IMR-90 (cell line): ENCODE measurements around the gene HDGFL2. TPM values are rescaled to one million over a fixed set of nuclear protein-coding genes. Genes with fewer than 3 reads are reported as not detected.

ENCODE experiments used
- ATAC-seq: fragments of 200-7000 bp; cut with Tn5 transposase; 2 replicates; pipeline ENCODE4 v1.9.1; 2020; ENCODE audit warnings: low read depth, mild to moderate bottlenecking, moderate library complexity
- BruUV-seq: library from RNA; stranded (reverse); fragments of 400-500 nt; replicated peaks from 2 replicates; lab custom pipeline; 2021; lab: Mats Ljungman, UMichigan
- CTCF ChIA-PET: fragments of 300-600 bp; formaldehyde crosslinking; extraction: SDS; loops from one replicate; lab custom pipeline; 2021; ENCODE audit warnings: antibody characterized with exemption; lab: Yijun Ruan, JAX
- POLR2A ChIA-PET: fragments of 300-600 bp; sonication (Branson Sonifier 250); formaldehyde crosslinking; loops from one replicate; lab custom pipeline; 2022; ENCODE audit warnings: antibody characterized with exemption; ENCODE audit not compliant: unreplicated experiment; lab: Charles Lee
- DNase-seq: peaks from one replicate; pipeline ENCODE4 v3.0.0; 2013
- H2AFZ ChIP-seq: replicated peaks from 2 replicates; pipeline ENCODE3; 2013; ENCODE audit warnings: low read length, mild to moderate bottlenecking; ENCODE audit not compliant: poor library complexity
- H2AK5ac ChIP-seq: 2 replicates; pipeline ENCODE4 v1.6.1; 2013; ENCODE audit warnings: low read depth, low read length, inconsistent platforms
- H2AK9ac ChIP-seq: replicated peaks from 2 replicates; pipeline ENCODE3; 2013; ENCODE audit warnings: mild to moderate bottlenecking, low read depth, low read length, moderate library complexity; ENCODE audit not compliant: poor library complexity
- H2BK120ac ChIP-seq: 2 replicates; pipeline ENCODE4 v1.6.1; 2013; ENCODE audit warnings: low read depth, low read length, inconsistent platforms
- H2BK15ac ChIP-seq: 3 replicates; pipeline ENCODE4 v1.6.1; 2013; ENCODE audit warnings: low read depth, low read length, inconsistent platforms
- H2BK20ac ChIP-seq: 2 replicates; pipeline ENCODE4 v1.6.1; 2013; ENCODE audit warnings: low read depth, mild to moderate bottlenecking, inconsistent platforms, low read length, moderate library complexity
- H2BK5ac ChIP-seq: 2 replicates; pipeline ENCODE4 v1.6.1; 2013; ENCODE audit warnings: mild to moderate bottlenecking, low read depth, low read length, inconsistent platforms; ENCODE audit not compliant: poor library complexity, severe bottlenecking
- H3K14ac ChIP-seq: replicated peaks from 2 replicates; pipeline ENCODE4 v1.6.1; 2013; ENCODE audit warnings: low read depth, low read length, inconsistent platforms
- H3K18ac ChIP-seq: 2 replicates; pipeline ENCODE4 v1.6.1; 2013; ENCODE audit warnings: low read depth, low read length, control low read depth
- H3K23ac ChIP-seq: 2 replicates; pipeline ENCODE4 v1.6.1; 2013; ENCODE audit warnings: low read depth, low read length, inconsistent platforms
- H3K27ac ChIP-seq: 2 replicates; pipeline ENCODE4 v1.5.1; 2013; ENCODE audit warnings: mild to moderate bottlenecking, control low read depth, low read length; ENCODE audit not compliant: insufficient read depth
- H3K27me3 ChIP-seq: 2 replicates; pipeline ENCODE4 v1.6.1; 2013; ENCODE audit warnings: low read length; ENCODE audit not compliant: control insufficient read depth, insufficient read depth
- H3K36me3 ChIP-seq: 2 replicates; pipeline ENCODE4 v1.6.1; 2013; ENCODE audit warnings: low read length, mixed read lengths; ENCODE audit not compliant: control insufficient read depth, insufficient read depth
- H3K4ac ChIP-seq: 2 replicates; pipeline ENCODE4 v1.6.1; 2013; ENCODE audit warnings: low read depth, low read length, inconsistent platforms
- H3K4me1 ChIP-seq: 2 replicates; pipeline ENCODE4 v1.6.1; 2013; ENCODE audit warnings: low read length, mixed read lengths; ENCODE audit not compliant: control insufficient read depth, insufficient read depth
- H3K4me2 ChIP-seq: 2 replicates; pipeline ENCODE4 v1.6.1; 2013; ENCODE audit warnings: low read depth, mild to moderate bottlenecking, control low read depth, low read length, moderate library complexity
- H3K4me3 ChIP-seq: 2 replicates; pipeline ENCODE4 v1.5.1; 2013; ENCODE audit warnings: low read depth, mild to moderate bottlenecking, control low read depth, low read length, moderate library complexity; ENCODE audit not compliant: insufficient read depth
- H3K56ac ChIP-seq: 2 replicates; pipeline ENCODE4 v1.6.1; 2013; ENCODE audit warnings: low read length, inconsistent platforms; ENCODE audit not compliant: insufficient read depth; ENCODE audit errors: extremely low read depth
- H3K79me1 ChIP-seq, 2 experiments: 2 replicates each; pipeline ENCODE4 v1.6.1; 2013; ENCODE audit warnings: low read length in 2 of 2, inconsistent platforms in 1 of 2, low read depth in 1 of 2
- H3K9ac ChIP-seq: 2 replicates; pipeline ENCODE4 v1.6.1; 2013; ENCODE audit warnings: low read depth, low read length, control low read depth
- H3K9me1 ChIP-seq: 2 replicates; pipeline ENCODE4 v1.6.1; 2013; ENCODE audit warnings: low read length, inconsistent platforms; ENCODE audit not compliant: insufficient read depth
- H3K9me3 ChIP-seq: 2 replicates; pipeline ENCODE4 v1.6.1; 2013; ENCODE audit warnings: low read length; ENCODE audit not compliant: control insufficient read depth, insufficient read depth
- H4K20me1 ChIP-seq: 2 replicates; pipeline ENCODE4 v1.6.1; 2013; ENCODE audit warnings: low read length, inconsistent platforms; ENCODE audit not compliant: insufficient read depth
- H4K5ac ChIP-seq: 2 replicates; pipeline ENCODE4 v1.6.1; 2013; ENCODE audit warnings: mild to moderate bottlenecking, low read depth, low read length, control low read depth
- H4K8ac ChIP-seq, 2 experiments: 2 replicates each; pipeline ENCODE4 v1.6.1; 2013; ENCODE audit warnings: low read depth in 2 of 2, low read length in 2 of 2, control low read depth in 1 of 2, inconsistent platforms in 1 of 2
- H4K91ac ChIP-seq: 2 replicates; pipeline ENCODE4 v1.6.1; 2013; ENCODE audit warnings: low read depth, low read length, inconsistent platforms; ENCODE audit not compliant: insufficient read depth
- BHLHE40 ChIP-seq: fragments of 150-350 bp; IDR thresholded peaks from 2 replicates; pipeline ENCODE4 v1.6.1; 2016; ENCODE audit warnings: mild to moderate bottlenecking, low read depth, low read length
- CEBPB ChIP-seq: IDR thresholded peaks from 2 replicates; pipeline ENCODE4 v1.6.1; 2012; ENCODE audit warnings: low read depth, low read length, improper control_type of control experiment
- CHD1 ChIP-seq: IDR thresholded peaks from 2 replicates; pipeline ENCODE4 v1.6.1; 2012; ENCODE audit warnings: low read depth, low read length, improper control_type of control experiment
- CTCF ChIP-seq: conservative IDR thresholded peaks from 2 replicates; pipeline ENCODE4 v1.5.1; 2012; ENCODE audit warnings: mild to moderate bottlenecking, low read depth, low read length, improper control_type of control experiment
- ELK1 ChIP-seq: fragments of 150-350 bp; IDR thresholded peaks from 2 replicates; pipeline ENCODE4 v1.6.1; 2016; ENCODE audit warnings: low read depth, mild to moderate bottlenecking, low read length, moderate library complexity, borderline replicate concordance
- FOS ChIP-seq: fragments of 150-350 bp; IDR thresholded peaks from 2 replicates; pipeline ENCODE4 v1.6.1; 2016; ENCODE audit warnings: low read depth, low read length
- MAFK ChIP-seq: IDR thresholded peaks from 2 replicates; pipeline ENCODE4 v1.6.1; 2012; ENCODE audit warnings: low read depth, low read length, improper control_type of control experiment
- MAZ ChIP-seq: IDR thresholded peaks from 2 replicates; pipeline ENCODE4 v1.6.1; 2012; ENCODE audit warnings: low read depth, mild to moderate bottlenecking, low read length, improper control_type of control experiment, moderate library complexity, borderline replicate concordance
- MXI1 ChIP-seq: IDR thresholded peaks from 2 replicates; pipeline ENCODE4 v1.6.1; 2012; ENCODE audit warnings: low read depth, mild to moderate bottlenecking, low read length, moderate library complexity, borderline replicate concordance
- NFE2L2 ChIP-seq: fragments of 150-350 bp; IDR thresholded peaks from 2 replicates; pipeline ENCODE4 v1.6.1; 2016; ENCODE audit warnings: low read depth, mild to moderate bottlenecking, low read length
- POLR2A ChIP-seq: IDR thresholded peaks from 2 replicates; pipeline ENCODE4 v1.6.1; 2012; ENCODE audit warnings: mild to moderate bottlenecking, low read depth, low read length
- RAD21 ChIP-seq: IDR thresholded peaks from 2 replicates; pipeline ENCODE4 v1.6.1; 2012; ENCODE audit warnings: low read length, improper control_type of control experiment
- RCOR1 ChIP-seq: IDR thresholded peaks from 2 replicates; pipeline ENCODE4 v1.6.1; 2012; ENCODE audit warnings: mild to moderate bottlenecking, low read length, improper control_type of control experiment; ENCODE audit not compliant: insufficient replicate concordance
- RFX5 ChIP-seq: IDR thresholded peaks from 2 replicates; pipeline ENCODE4 v1.8.0; 2012; ENCODE audit warnings: low read depth, mild to moderate bottlenecking, low read length, moderate library complexity
- SMC3 ChIP-seq: fragments of 150-350 bp; IDR thresholded peaks from 2 replicates; pipeline ENCODE4 v1.6.1; 2016; ENCODE audit warnings: low read depth, mild to moderate bottlenecking, antibody characterized with exemption, low read length, moderate library complexity
- USF2 ChIP-seq: fragments of 150-350 bp; IDR thresholded peaks from 2 replicates; pipeline ENCODE4 v1.6.1; 2017; ENCODE audit warnings: mild to moderate bottlenecking, antibody characterized with exemption, low read length, low read depth
- WGBS, 2 experiments: methylation state at CpG; one replicate each; pipeline versions ENCODE4 v1.1.5 to v1.1.7; 2013; ENCODE audit warnings: missing lambda C conversion rate in 2 of 2; ENCODE audit not compliant: insufficient read length in 1 of 2; ENCODE audit errors: extremely low coverage in 2 of 2; 5-methylcytosine and 5-hydroxymethylcytosine counted together
- dilution Hi-C: fragments of 300-500 bp; cut with HindIII; formaldehyde crosslinking; loops from one replicate; pipeline ENCODE4 v1.14.3; 2018; ENCODE audit warnings: low sequenced_read_pairs; ENCODE audit not compliant: unreplicated experiment
- in situ Hi-C: fragments of 300-500 bp; cut with MboI; formaldehyde crosslinking; loops from 3 replicates; pipeline ENCODE4 v1.14.3; 2019; ENCODE audit warnings: low sequenced_read_pairs, inconsistent platforms, mixed read lengths
- intact Hi-C: fragments of 100-400 bp; cut with micrococcal nuclease; formaldehyde crosslinking; loops from 2 replicates; pipeline ENCODE4 v1.10.0; 2022
- polyA plus RNA-seq, 3 experiments: library from polyadenylated mRNA; depleted of rRNA; stranded (reverse); fragments of >200 nt; gene quantifications; 2 replicates each; pipeline ENCODE4 v1.2.3, GENCODE V29; 2012; ENCODE audit warnings: low replicate concordance in 1 of 3
- total RNA-seq: library from RNA; depleted of rRNA; stranded (reverse); fragments of >200 nt; gene quantifications from 2 replicates; pipeline ENCODE4 v1.2.3, GENCODE V29; 2012

The HDGFL2 gene
- total and polyA plus RNA-seq, 2 of the 4 experiments (the other 2 are of a cell fraction): 35.8 to 48.5 TPM

- no peaks in the 10 kb centered on the region for H3K36me3 ChIP-seq
- H2BK5ac ChIP-seq: no peak overlapping the region
- H2BK20ac ChIP-seq: no peak overlapping the region
- CTCF ChIA-PET: interaction anchor here (0.8 kb wide), 1 partner anchor 92 kb away, joined by 3 read pairs; no protein-coding TSS in a partner anchor
- H3K18ac ChIP-seq: no peak overlapping the region
- WGBS, 2 experiments: 69% methylated on average over 7 of the region's 12 CpGs; no CpG with 5 or more reads in 1 of the 2 experiments
- no peaks in the 10 kb centered on the region for H3K9me1 ChIP-seq
- POLR2A ChIA-PET: no interaction called here
- peaks cover 6% of the 10 kb centered on the region for H3K9me3 ChIP-seq
- H3K27ac ChIP-seq: no peak overlapping the region
- no peak for TF ChIP-seq MAFK
- no peak for TF ChIP-seq MXI1
- no peak for TF ChIP-seq RFX5
- no peak for TF ChIP-seq RAD21
- no peak for TF ChIP-seq USF2
- TF ChIP-seq NFE2L2: no peak
- TF ChIP-seq MAZ: no peak
- TF ChIP-seq RCOR1: no peak
- TF ChIP-seq CHD1: no peak
- no peak for TF ChIP-seq CEBPB
- TF ChIP-seq POLR2A: no peak
- TF ChIP-seq ELK1: no peak
- TF ChIP-seq SMC3: no peak
- TF ChIP-seq BHLHE40: no peak
- no peak for TF ChIP-seq CTCF
- TF ChIP-seq FOS: no peak
- H2AK9ac ChIP-seq: no peak overlapping the region
- dilution Hi-C loops: no loop called here
- no peaks in the 10 kb centered on the region for H3K4me1 ChIP-seq
- no peak overlapping the region for H3K4ac ChIP-seq
- no peaks in the 10 kb centered on the region for H4K20me1 ChIP-seq
- no peak overlapping the region for H4K8ac ChIP-seq
- no peaks in the 10 kb centered on the region for H3K79me1 ChIP-seq
- ATAC-seq: no peak
- no peak overlapping the region for H4K5ac ChIP-seq
- H3K9ac ChIP-seq: no peak overlapping the region
- intact Hi-C loops: no loop called here
- in situ Hi-C loops: no loop called here
- no peak overlapping the region for H2BK120ac ChIP-seq
- no peak overlapping the region for H3K14ac ChIP-seq
- no peak for DNase-seq
- H3K4me2 ChIP-seq: no peak overlapping the region
- no peak overlapping the region for H4K91ac ChIP-seq
- BruUV-seq: no TSS peak
- peaks cover 22% of the 10 kb centered on the region; the same call in 1 of the 2 replicates for H3K27me3 ChIP-seq
- H3K23ac ChIP-seq: no peak overlapping the region
- H3K56ac ChIP-seq: no peak overlapping the region
- H2AK5ac ChIP-seq: no peak overlapping the region
- no peak overlapping the region for H2AFZ ChIP-seq
- H3K4me3 ChIP-seq: no peak overlapping the region
- no peak overlapping the region for H2BK15ac ChIP-seq
These were observed 69.2 kb downstream of the HDGFL2 start for GRCh38 chr19:4541114-4541805.
